DND-41 (cell line): Measurements from ENCODE around the gene CUBN.

Source experiments
- EZH2 ChIP-seq: IDR thresholded peaks from 3 replicates; pipeline ENCODE4 v1.6.1; 2012; ENCODE audit warnings: borderline replicate concordance, low read depth, mild to moderate bottlenecking, moderate library complexity, low read length, inconsistent platforms; ENCODE audit not compliant: severe bottlenecking
- TF ChIP-seq, protein P1 (sequence below): IDR thresholded peaks from 2 replicates; pipeline ENCODE4 v1.5.1; 2012; ENCODE audit warnings: borderline replicate concordance, low read length, moderate library complexity, mild to moderate bottlenecking; ENCODE audit not compliant: poor library complexity, severe bottlenecking; ENCODE audit errors: extremely low read depth

DNA sequence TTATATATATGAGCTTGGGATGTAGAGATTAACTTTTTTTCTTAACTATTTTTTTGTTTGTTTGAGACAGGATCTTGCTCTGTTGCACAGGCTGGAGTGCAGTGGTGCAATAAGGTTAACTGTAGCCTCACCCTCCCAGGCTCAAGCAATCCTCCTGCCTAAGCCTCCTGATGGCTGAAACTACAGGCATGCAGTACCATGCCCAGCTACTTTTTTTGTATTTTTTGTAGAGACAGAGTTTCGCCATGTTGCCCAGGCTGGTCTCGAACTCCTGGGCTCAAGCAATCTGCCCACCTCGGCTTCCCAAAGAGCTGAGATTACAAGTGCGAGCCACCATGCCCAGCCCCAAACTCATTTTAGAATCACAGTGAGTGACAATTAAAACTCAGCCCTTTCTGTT is 105.2 kb downstream of the CUBN start:
- TF ChIP-seq, protein P1, sequence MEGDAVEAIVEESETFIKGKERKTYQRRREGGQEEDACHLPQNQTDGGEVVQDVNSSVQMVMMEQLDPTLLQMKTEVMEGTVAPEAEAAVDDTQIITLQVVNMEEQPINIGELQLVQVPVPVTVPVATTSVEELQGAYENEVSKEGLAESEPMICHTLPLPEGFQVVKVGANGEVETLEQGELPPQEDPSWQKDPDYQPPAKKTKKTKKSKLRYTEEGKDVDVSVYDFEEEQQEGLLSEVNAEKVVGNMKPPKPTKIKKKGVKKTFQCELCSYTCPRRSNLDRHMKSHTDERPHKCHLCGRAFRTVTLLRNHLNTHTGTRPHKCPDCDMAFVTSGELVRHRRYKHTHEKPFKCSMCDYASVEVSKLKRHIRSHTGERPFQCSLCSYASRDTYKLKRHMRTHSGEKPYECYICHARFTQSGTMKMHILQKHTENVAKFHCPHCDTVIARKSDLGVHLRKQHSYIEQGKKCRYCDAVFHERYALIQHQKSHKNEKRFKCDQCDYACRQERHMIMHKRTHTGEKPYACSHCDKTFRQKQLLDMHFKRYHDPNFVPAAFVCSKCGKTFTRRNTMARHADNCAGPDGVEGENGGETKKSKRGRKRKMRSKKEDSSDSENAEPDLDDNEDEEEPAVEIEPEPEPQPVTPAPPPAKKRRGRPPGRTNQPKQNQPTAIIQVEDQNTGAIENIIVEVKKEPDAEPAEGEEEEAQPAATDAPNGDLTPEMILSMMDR, result no peak
- TF ChIP-seq EZH2, result no peak
